Activated CD8-positive, alpha-beta memory T cell treated with anti-CD3 and anti-CD28 coated beads for 36 hours (primary cell): Measurements from ENCODE around the gene FGF1. TPM values are rescaled to one million over a fixed set of nuclear protein-coding genes. Genes with fewer than 3 reads are reported as not detected.

ENCODE experiments used
- CTCF ChIA-PET: fragments of 350-600 bp; sonication (Branson Sonifier 250); formaldehyde crosslinking; loops from one replicate; lab custom pipeline; 2021; ENCODE audit warnings: antibody characterized with exemption; lab: Charles Lee
- POLR2A ChIA-PET: fragments of 350-600 bp; sonication (Branson Sonifier 250); formaldehyde crosslinking; loops from one replicate; lab custom pipeline; 2021; ENCODE audit warnings: antibody characterized with exemption; lab: Charles Lee
- total RNA-seq, 2 experiments: library from RNA; stranded (reverse); gene quantifications; one replicate each; pipeline ENCODE4 v1.2.3, GENCODE V29; 2021

FGF1 gene
- total RNA-seq, 2 experiments from 2014 or later, result not detected

GRCh38 chr5:142634216-142635011 lies 51.5 kb downstream of the FGF1 start:
- CTCF ChIA-PET, result no interaction called here
- POLR2A ChIA-PET, result interaction anchor here (0.6 kb wide), 1 partner anchor 861 kb away, joined by 3 read pairs; no protein-coding TSS in a partner anchor

- ChIA-PET CTCF (interaction anchor here (0.6 kb wide), 1 partner anchor 119 kb away, joined by 3 read pairs; no protein-coding TSS in a partner anchor), POLR2A (no interaction called here)
Measured at GRCh38 chr5:142630927-142631539, 54.9 kb downstream of the FGF1 start.

- POLR2A ChIA-PET, result interaction anchor here (0.6 kb wide), 1 partner anchor 738 kb away, joined by 3 read pairs; no protein-coding TSS in a partner anchor
- CTCF ChIA-PET, result interaction anchor here (1.1 kb wide), 1 partner anchor 28 kb away, joined by 3 read pairs; no protein-coding TSS in a partner anchor
Measured at GRCh38 chr5:142627383-142628217, 58.3 kb downstream of the FGF1 start.

- CTCF ChIA-PET, result interaction anchor here (1.1 kb wide), 1 partner anchor 29 kb away, joined by 3 read pairs; no protein-coding TSS in a partner anchor
- POLR2A ChIA-PET, result no interaction called here
Measured at GRCh38 chr5:142626786-142627185, 59.1 kb downstream of the FGF1 start.

GRCh38 chr5:142626099-142626498 lies 59.8 kb downstream of the FGF1 start:
- CTCF ChIA-PET, result no interaction called here
- POLR2A ChIA-PET, result no interaction called here

GRCh38 chr5:142621227-142621626 lies 64.7 kb downstream of the FGF1 start:
- POLR2A ChIA-PET, result no interaction called here

GRCh38 chr5:142619815-142620214 lies 66.1 kb downstream of the FGF1 start:
- CTCF ChIA-PET, result no interaction called here
- POLR2A ChIA-PET, result no interaction called here

More at GRCh38 chr5:142621227-142621626, 64.7 kb downstream of the FGF1 start:
- CTCF ChIA-PET, result interaction anchor here (0.7 kb wide), 1 partner anchor 291 kb away, joined by 3 read pairs; no protein-coding TSS in a partner anchor

- POLR2A ChIA-PET, result no interaction called here
- CTCF ChIA-PET, result interaction anchor here (1.0 to 1.5 kb wide), 2 partner anchors 38 to 95 kb away, joined by 3 read pairs; no protein-coding TSS in a partner anchor
Measured at GRCh38 chr5:142618130-142618523, 67.8 kb downstream of the FGF1 start.

GRCh38 chr5:142617416-142618129 lies 68.3 kb downstream of the FGF1 start:
- CTCF ChIA-PET, result interaction anchor here (1.0 to 1.5 kb wide), 2 partner anchors 38 to 96 kb away, joined by 3 read pairs; no protein-coding TSS in a partner anchor
- POLR2A ChIA-PET, result no interaction called here

GRCh38 chr5:142615948-142616347 lies 69.9 kb downstream of the FGF1 start:
- ChIA-PET CTCF (interaction anchor here (1.6 to 1.8 kb wide), 2 partner anchors 40 to 102 kb away, joined by 3 to 5 read pairs; no protein-coding TSS in a partner anchor), POLR2A (no interaction called here)

GRCh38 chr5:142614054-142614453 lies 71.8 kb downstream of the FGF1 start:
- CTCF ChIA-PET, result interaction anchor here (0.5 to 1.6 kb wide), 4 partner anchors 99 to 231 kb away, joined by 3 read pairs; no protein-coding TSS in a partner anchor
- POLR2A ChIA-PET, result no interaction called here

- ChIA-PET POLR2A (no interaction called here), CTCF (no interaction called here)
Measured at GRCh38 chr5:142613271-142613671, 72.6 kb downstream of the FGF1 start.

GRCh38 chr5:142612494-142613270 lies 73.2 kb downstream of the FGF1 start:
- ChIA-PET POLR2A (no interaction called here), CTCF (interaction anchor here (1.9 to 3.9 kb wide), 2 partner anchors 86 to 101 kb away, joined by 7 to 26 read pairs; no protein-coding TSS in a partner anchor)

GRCh38 chr5:142611154-142611553 lies 74.7 kb downstream of the FGF1 start:
- ChIA-PET CTCF (interaction anchor here (0.6 to 3.9 kb wide), 7 partner anchors 44 to 382 kb away, joined by 3 to 26 read pairs (median 3); no protein-coding TSS in a partner anchor), POLR2A (no interaction called here)

- POLR2A ChIA-PET, result no interaction called here
- CTCF ChIA-PET, result interaction anchor here (0.8 to 3.9 kb wide), 5 partner anchors 11 to 103 kb away, joined by 3 to 26 read pairs (median 7); no protein-coding TSS in a partner anchor
Measured at GRCh38 chr5:142610176-142611001, 75.5 kb downstream of the FGF1 start.

- ChIA-PET POLR2A (no interaction called here), CTCF (interaction anchor here (1.9 to 3.9 kb wide), 2 partner anchors 10 to 90 kb away, joined by 7 to 26 read pairs; no protein-coding TSS in a partner anchor)
Measured at GRCh38 chr5:142609142-142609541, 76.7 kb downstream of the FGF1 start.
